GM12878 (cell line): Measurements from ENCODE around the gene TOP1. TPM values are rescaled to one million over a fixed set of nuclear protein-coding genes. Genes with fewer than 3 reads are reported as not detected.
A peak's percentile ranks its signal among the peaks of the same experiment; 100 is the strongest.

Experiments used
- ATAC-seq: fragments of 200-7000 bp; cut with Tn5 transposase; 3 replicates; pipeline ENCODE4 v1.9.1; 2020; ENCODE audit warnings: mild to moderate bottlenecking, moderate library complexity
- BruUV-seq: library from RNA; stranded (reverse); fragments of 400-500 nt; replicated peaks from 2 replicates; lab custom pipeline; 2021; lab: Mats Ljungman, UMichigan
- CTCF ChIA-PET: fragments of 300-600 bp; sonication (Branson Sonifier 250); formaldehyde crosslinking; extraction: SDS; loops from one replicate; lab custom pipeline; 2021; ENCODE audit warnings: inconsistent platforms; lab: Yijun Ruan, JAX
- POLR2A ChIA-PET: fragments of 350-600 bp; formaldehyde crosslinking; extraction: SDS; loops from one replicate; lab custom pipeline; 2021; ENCODE audit warnings: inconsistent platforms; lab: Charles Lee
- RAD21 ChIA-PET: fragments of 300-600 bp; sonication (Branson Sonifier 250); formaldehyde crosslinking; loops from one replicate; lab custom pipeline; 2023; ENCODE audit warnings: antibody characterized with exemption; ENCODE audit not compliant: unreplicated experiment; lab: Charles Lee
- SMC1A ChIA-PET: fragments of 300-600 bp; sonication (Branson Sonifier 250); formaldehyde crosslinking; loops from one replicate; lab custom pipeline; 2023; ENCODE audit not compliant: unreplicated experiment, uncharacterized antibody; lab: Charles Lee
- DNase-seq: peaks from one replicate; pipeline ENCODE4 v3.0.0-alpha.2; 2011; ENCODE audit warnings: low read depth, low spot score
- FAIRE-seq: peaks from 3 replicates; lab custom pipeline; 2011; peaks lifted over from hg19 to GRCh38; lab: Jason Lieb, UNC
- H2AFZ ChIP-seq: 2 replicates; pipeline ENCODE4 v1.6.0; 2011; ENCODE audit warnings: low read depth, low read length, control low read depth; ENCODE audit not compliant: control insufficient read depth
- H3K27ac ChIP-seq: 2 replicates; pipeline ENCODE4 v1.5.1; 2011; ENCODE audit warnings: control low read depth; ENCODE audit not compliant: control insufficient read depth, insufficient read depth
- H3K27me3 ChIP-seq, 2 experiments: replicated peaks in 1 of 2; 2 replicates each; pipeline versions ENCODE4 v1.6.0 to v1.6.1; 2011; ENCODE audit warnings: low read length in 1 of 2; ENCODE audit not compliant: control insufficient read depth in 2 of 2, insufficient read depth in 2 of 2
- H3K36me3 ChIP-seq, 2 experiments: 2 replicates each; pipeline ENCODE4 v1.5.1; 2011; ENCODE audit warnings: low read length in 1 of 2; ENCODE audit not compliant: control insufficient read depth in 2 of 2, insufficient read depth in 2 of 2
- H3K4me1 ChIP-seq: 2 replicates; pipeline ENCODE4 v1.6.1; 2011; ENCODE audit warnings: mild to moderate bottlenecking, low read length, moderate library complexity, mixed read lengths; ENCODE audit not compliant: control insufficient read depth, insufficient read depth
- H3K4me2 ChIP-seq: 2 replicates; pipeline ENCODE4 v1.6.0; 2011; ENCODE audit warnings: control low read depth; ENCODE audit not compliant: control insufficient read depth, insufficient read depth
- H3K4me3 ChIP-seq: fragments of 200-600 bp; sonication (generic); 2 replicates; pipeline ENCODE4 v1.5.1; 2016
- H3K79me2 ChIP-seq: 2 replicates; pipeline ENCODE4 v1.6.0; 2011; ENCODE audit warnings: low read length; ENCODE audit not compliant: control insufficient read depth, insufficient read depth
- H3K9ac ChIP-seq: 2 replicates; pipeline ENCODE4 v1.8.0; 2011; ENCODE audit warnings: low read length, control low read depth, mixed read lengths; ENCODE audit not compliant: control insufficient read depth, insufficient read depth
- H3K9me3 ChIP-seq: replicated peaks from 3 replicates; pipeline ENCODE4 v1.5.1; 2011; ENCODE audit warnings: mild to moderate bottlenecking, low read length; ENCODE audit not compliant: control insufficient read depth, insufficient read depth
- H4K20me1 ChIP-seq: 2 replicates; pipeline ENCODE4 v1.6.0; 2011; ENCODE audit not compliant: control insufficient read depth, insufficient read depth
- ASH2L ChIP-seq: fragments of 300-600, 200-600 bp; sonication (generic); IDR thresholded peaks from 2 replicates; pipeline ENCODE4 v1.6.1; 2017; ENCODE audit warnings: low read depth, mild to moderate bottlenecking, borderline replicate concordance
- EP300 ChIP-seq, 2 experiments: fragments of 150-350 bp in 1 of 2; IDR thresholded peaks; 2 replicates each; pipeline ENCODE4 v1.6.1; 2011 to 2012; ENCODE audit warnings: low read depth in 2 of 2, low read length in 2 of 2, borderline replicate concordance in 1 of 2, improper control_type of control experiment in 1 of 2, inconsistent platforms in 1 of 2; ENCODE audit not compliant: control insufficient read depth in 1 of 2
- ETV6 ChIP-seq, 2 experiments: fragments of 450-650 bp in 1 of 2; IDR thresholded peaks in 1 of 2; conservative IDR thresholded peaks in 1 of 2; 2 replicates each; pipeline ENCODE4 v1.6.1; 2014; ENCODE audit warnings: antibody characterized with exemption in 1 of 2, borderline replicate concordance in 1 of 2, low read depth in 1 of 2, mild to moderate bottlenecking in 1 of 2, moderate library complexity in 1 of 2
- GABPA ChIP-seq: IDR thresholded peaks from 2 replicates; pipeline ENCODE4 v1.6.1; 2014; ENCODE audit warnings: antibody characterized with exemption, low read depth, mild to moderate bottlenecking, inconsistent platforms
- NRF1 ChIP-seq: conservative IDR thresholded peaks from 2 replicates; pipeline ENCODE4 v1.6.1; 2011; ENCODE audit warnings: mild to moderate bottlenecking, low read depth, low read length, improper control_type of control experiment
- POLR2AphosphoS5 ChIP-seq: IDR thresholded peaks from 2 replicates; pipeline ENCODE4 v1.6.1; 2011; ENCODE audit warnings: mild to moderate bottlenecking, low read length, inconsistent platforms
- RBBP5 ChIP-seq: fragments of 200-600 bp; sonication (generic); conservative IDR thresholded peaks from 2 replicates; pipeline ENCODE4 v1.6.1; 2016
- SMARCA5 ChIP-seq: fragments of 450-650 bp; IDR thresholded peaks from 2 replicates; pipeline ENCODE4 v1.6.1; 2017; ENCODE audit warnings: mild to moderate bottlenecking
- SMC3 ChIP-seq: IDR thresholded peaks from 2 replicates; pipeline ENCODE4 v1.6.1; 2011; ENCODE audit warnings: low read length, improper control_type of control experiment, borderline replicate concordance
- SP1 ChIP-seq: IDR thresholded peaks from one replicate; pipeline ENCODE4 v1.6.1; 2011; ENCODE audit warnings: low read depth, low read length
- STAT1 ChIP-seq: fragments of 450-650 bp; conservative IDR thresholded peaks from 2 replicates; pipeline ENCODE4 v1.6.1; 2014; ENCODE audit warnings: antibody characterized with exemption, mild to moderate bottlenecking
- TCF3 ChIP-seq: IDR thresholded peaks from 2 replicates; pipeline ENCODE4 v1.6.1; 2012; ENCODE audit warnings: low read depth, mild to moderate bottlenecking, low read length, borderline replicate concordance; ENCODE audit not compliant: insufficient read depth
- YY1 ChIP-seq: IDR thresholded peaks from 2 replicates; pipeline ENCODE4 v1.6.1; 2011; ENCODE audit warnings: low read depth, mild to moderate bottlenecking, low read length
- WGBS: methylation state at CpG from one replicate; pipeline ENCODE4 v1.1.6; 2016; ENCODE audit warnings: low lambda C conversion rate; ENCODE audit not compliant: insufficient replicate concordance, insufficient coverage; ENCODE audit errors: missing lambda C conversion rate; 5-methylcytosine and 5-hydroxymethylcytosine counted together
- in situ Hi-C: fragments of 300-500 bp; cut with MboI; formaldehyde crosslinking; loops from 9 replicates; pipeline ENCODE4 v1.14.3; 2018; ENCODE audit warnings: mixed read lengths
- intact Hi-C: fragments of 100-400 bp; cut with micrococcal nuclease; formaldehyde crosslinking; loops from one replicate; pipeline ENCODE4 v1.14.2; 2022; ENCODE audit not compliant: unreplicated experiment
- polyA plus RNA-seq, 11 experiments: library from polyadenylated mRNA; depleted of rRNA in 4 of 11; unstranded in 6 of 11; stranded (reverse) in 5 of 11; fragments of >200 nt; fragmentation: Nextera tagmentation in 4 of 11; fragmentation: Illumina TruSeq in 1 of 11; extraction: Ambion mirVana in 4 of 11; extraction: Trizol in 1 of 11; gene quantifications; 1 replicate in 1 of 11; 2 replicates in 10 of 11; pipeline versions ENCODE4 v1.2.1 to v1.2.3, GENCODE V29; 2011 to 2016; ENCODE audit warnings: inconsistent platforms in 2 of 11, missing spikeins in 2 of 11, low read depth in 1 of 11
- total RNA-seq, 4 experiments: library from RNA; depleted of rRNA in 3 of 4; stranded (reverse); fragments of >200 nt in 3 of 4; fragmentation: Illumina TruSeq in 1 of 4; extraction: Trizol in 1 of 4; gene quantifications; 2 replicates each; pipeline versions ENCODE4 v1.2.1 to v1.2.3, GENCODE V29; 2013 to 2021
- TF ChIP-seq, protein P1 (sequence below): fragments of 450-650 bp; IDR thresholded peaks from 2 replicates; pipeline ENCODE4 v1.6.1; 2017; ENCODE audit warnings: mild to moderate bottlenecking, moderate library complexity
- TF ChIP-seq, protein P2 (sequence below): fragments of 450-650 bp; formaldehyde crosslinking; IDR thresholded peaks from 2 replicates; pipeline ENCODE4 v1.4.0; 2022; ENCODE audit warnings: mild to moderate bottlenecking, moderate library complexity

TOP1 gene
- total and polyA plus RNA-seq, 10 of the 15 experiments (the other 5 are each of a cell fraction or from before 2014, with no cell fraction given), result 21.5 to 128 (median 47.3) TPM

DNA sequence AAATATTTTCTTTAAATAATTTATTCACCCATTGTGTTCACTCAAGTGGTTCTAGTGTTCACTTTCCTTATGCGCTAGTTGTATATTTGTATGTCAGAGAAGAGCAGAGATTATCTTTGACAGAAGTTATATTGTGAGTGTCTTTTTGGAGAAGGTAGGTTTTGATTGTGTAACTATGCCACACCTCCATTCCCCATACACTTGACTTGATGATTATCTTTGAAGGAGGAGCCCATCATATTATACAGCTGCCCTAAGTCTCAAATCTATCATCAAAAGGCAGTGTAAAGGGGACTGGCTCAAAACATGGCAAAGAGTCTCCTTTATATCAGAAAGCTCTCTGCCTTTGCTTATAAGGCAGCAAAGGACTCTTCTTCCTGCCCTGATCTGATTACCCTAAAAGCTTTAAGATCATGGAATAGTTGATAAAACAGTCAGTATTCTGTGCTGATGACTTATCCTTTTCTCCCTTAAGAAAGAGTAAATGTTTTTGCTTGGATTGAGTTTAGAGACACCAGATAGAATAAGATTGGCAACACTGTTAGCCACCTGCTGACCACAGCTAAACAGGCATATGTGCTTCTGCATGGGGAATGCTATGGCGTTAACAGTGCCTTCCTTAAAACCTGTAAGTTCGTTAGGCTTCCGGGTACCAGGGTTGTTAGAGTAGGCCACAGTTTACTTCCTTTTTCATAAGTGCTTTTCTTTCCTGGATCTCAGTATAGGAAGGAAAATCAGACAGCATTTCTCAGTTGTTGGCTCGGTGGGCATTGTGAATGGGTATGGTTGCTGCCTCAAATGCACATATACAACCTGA is 22.6 kb downstream of the TOP1 start:
- peaks cover 6% of the 10 kb centered on the region; the same call in 2 of the 3 replicates for H3K9me3 ChIP-seq
- H3K36me3 ChIP-seq, result peaks cover 0 to 19% of the 10 kb centered on the region in 2 experiments; a peak in 3 of 4 replicates
- DNase-seq (no peak), ATAC-seq (no peak; the same call in 2 of the 3 replicates), FAIRE-seq (no peak)
- no peaks in the 10 kb centered on the region for H4K20me1 ChIP-seq
- BruUV-seq, result no TSS peak
- intact Hi-C loops (no loop called here), in situ Hi-C loops (no loop called here)
- peak overlapping the region; percentile 50 for H3K27ac ChIP-seq
- ChIA-PET SMC1A (interaction anchor here (0.7 to 16.6 kb wide), 13 partner anchors 11 to 172 kb away, joined by 3 to 456 read pairs (median 4); no protein-coding TSS in a partner anchor), CTCF (interaction anchor here (1.4 to 24.4 kb wide), 8 partner anchors 10 to 82 kb away, joined by 4 to 510 read pairs (median 8); partner anchors contain the start of gene TOP1), RAD21 (interaction anchor here (0.8 to 27.8 kb wide), 7 partner anchors 11 to 83 kb away, joined by 3 to 696 read pairs (median 16); no protein-coding TSS in a partner anchor), POLR2A (interaction anchor here (0.6 to 13.6 kb wide), 9 partner anchors 10 to 82 kb away, joined by 3 to 214 read pairs (median 9); partner anchors contain the start of gene TOP1)
- no peak overlapping the region for H2AFZ ChIP-seq
- TF ChIP-seq SMARCA5, result no peak
- no peak for TF ChIP-seq SMC3
- TF ChIP-seq RBBP5, result no peak
- no peak for TF ChIP-seq YY1
- no peak for TF ChIP-seq TCF3
- TF ChIP-seq NRF1, result no peak
- TF ChIP-seq ASH2L, result no peak
- no peak for TF ChIP-seq SP1
- no peak for TF ChIP-seq POLR2AphosphoS5
- TF ChIP-seq, protein P1, sequence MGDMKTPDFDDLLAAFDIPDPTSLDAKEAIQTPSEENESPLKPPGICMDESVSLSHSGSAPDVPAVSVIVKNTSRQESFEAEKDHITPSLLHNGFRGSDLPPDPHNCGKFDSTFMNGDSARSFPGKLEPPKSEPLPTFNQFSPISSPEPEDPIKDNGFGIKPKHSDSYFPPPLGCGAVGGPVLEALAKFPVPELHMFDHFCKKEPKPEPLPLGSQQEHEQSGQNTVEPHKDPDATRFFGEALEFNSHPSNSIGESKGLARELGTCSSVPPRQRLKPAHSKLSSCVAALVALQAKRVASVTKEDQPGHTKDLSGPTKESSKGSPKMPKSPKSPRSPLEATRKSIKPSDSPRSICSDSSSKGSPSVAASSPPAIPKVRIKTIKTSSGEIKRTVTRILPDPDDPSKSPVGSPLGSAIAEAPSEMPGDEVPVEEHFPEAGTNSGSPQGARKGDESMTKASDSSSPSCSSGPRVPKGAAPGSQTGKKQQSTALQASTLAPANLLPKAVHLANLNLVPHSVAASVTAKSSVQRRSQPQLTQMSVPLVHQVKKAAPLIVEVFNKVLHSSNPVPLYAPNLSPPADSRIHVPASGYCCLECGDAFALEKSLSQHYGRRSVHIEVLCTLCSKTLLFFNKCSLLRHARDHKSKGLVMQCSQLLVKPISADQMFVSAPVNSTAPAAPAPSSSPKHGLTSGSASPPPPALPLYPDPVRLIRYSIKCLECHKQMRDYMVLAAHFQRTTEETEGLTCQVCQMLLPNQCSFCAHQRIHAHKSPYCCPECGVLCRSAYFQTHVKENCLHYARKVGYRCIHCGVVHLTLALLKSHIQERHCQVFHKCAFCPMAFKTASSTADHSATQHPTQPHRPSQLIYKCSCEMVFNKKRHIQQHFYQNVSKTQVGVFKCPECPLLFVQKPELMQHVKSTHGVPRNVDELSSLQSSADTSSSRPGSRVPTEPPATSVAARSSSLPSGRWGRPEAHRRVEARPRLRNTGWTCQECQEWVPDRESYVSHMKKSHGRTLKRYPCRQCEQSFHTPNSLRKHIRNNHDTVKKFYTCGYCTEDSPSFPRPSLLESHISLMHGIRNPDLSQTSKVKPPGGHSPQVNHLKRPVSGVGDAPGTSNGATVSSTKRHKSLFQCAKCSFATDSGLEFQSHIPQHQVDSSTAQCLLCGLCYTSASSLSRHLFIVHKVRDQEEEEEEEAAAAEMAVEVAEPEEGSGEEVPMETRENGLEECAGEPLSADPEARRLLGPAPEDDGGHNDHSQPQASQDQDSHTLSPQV, result no peak
- TF ChIP-seq, protein P2, sequence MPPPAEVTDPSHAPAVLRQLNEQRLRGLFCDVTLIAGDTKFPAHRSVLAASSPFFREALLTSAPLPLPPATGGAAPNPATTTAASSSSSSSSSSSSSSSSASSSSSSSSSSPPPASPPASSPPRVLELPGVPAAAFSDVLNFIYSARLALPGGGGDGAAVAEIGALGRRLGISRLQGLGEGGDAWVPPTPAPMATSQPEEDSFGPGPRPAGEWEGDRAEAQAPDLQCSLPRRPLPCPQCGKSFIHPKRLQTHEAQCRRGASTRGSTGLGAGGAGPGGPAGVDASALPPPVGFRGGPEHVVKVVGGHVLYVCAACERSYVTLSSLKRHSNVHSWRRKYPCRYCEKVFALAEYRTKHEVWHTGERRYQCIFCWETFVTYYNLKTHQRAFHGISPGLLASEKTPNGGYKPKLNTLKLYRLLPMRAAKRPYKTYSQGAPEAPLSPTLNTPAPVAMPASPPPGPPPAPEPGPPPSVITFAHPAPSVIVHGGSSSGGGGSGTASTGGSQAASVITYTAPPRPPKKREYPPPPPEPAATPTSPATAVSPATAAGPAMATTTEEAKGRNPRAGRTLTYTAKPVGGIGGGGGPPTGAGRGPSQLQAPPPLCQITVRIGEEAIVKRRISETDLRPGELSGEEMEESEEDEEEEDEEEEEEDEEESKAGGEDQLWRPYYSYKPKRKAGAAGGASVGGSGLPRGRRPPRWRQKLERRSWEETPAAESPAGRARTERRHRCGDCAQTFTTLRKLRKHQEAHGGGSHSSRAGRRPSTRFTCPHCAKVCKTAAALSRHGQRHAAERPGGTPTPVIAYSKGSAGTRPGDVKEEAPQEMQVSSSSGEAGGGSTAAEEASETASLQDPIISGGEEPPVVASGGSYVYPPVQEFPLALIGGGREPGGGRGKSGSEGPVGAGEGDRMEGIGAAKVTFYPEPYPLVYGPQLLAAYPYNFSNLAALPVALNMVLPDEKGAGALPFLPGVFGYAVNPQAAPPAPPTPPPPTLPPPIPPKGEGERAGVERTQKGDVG (CRISPR knock-in tag), result no peak
- TF ChIP-seq GABPA, result no peak
- TF ChIP-seq ETV6 (conservative IDR thresholded peaks at IDR 0.05 in 1 of 2, IDR thresholded peaks at IDR 0.05 in 1 of 2; ENCODE audit: borderline replicate concordance in 1 of 2, low read depth in 1 of 2), result no peak
- TF ChIP-seq STAT1, result no peak
- no peak for TF ChIP-seq EP300 (IDR thresholded peaks at IDR 0.05; ENCODE audit: borderline replicate concordance in 1 of 2, control insufficient read depth in 1 of 2, low read depth in 2 of 2, low read length in 2 of 2)
- H3K9ac ChIP-seq, result no peak overlapping the region
- H3K4me2 ChIP-seq, result peak overlapping the region; percentile 58
- H3K4me3 ChIP-seq, result no peak overlapping the region
- 19% methylated on average over 5 of the region's 5 CpGs for WGBS
- H3K27me3 ChIP-seq, result no peaks in the 10 kb centered on the region
- peaks cover 99% of the 10 kb centered on the region for H3K79me2 ChIP-seq
- peaks cover 46% of the 10 kb centered on the region for H3K4me1 ChIP-seq
